K562 (cell line): Measurements from ENCODE around the gene DISC1.

Source experiments
- BRD4 ChIP-seq: fragments of 200-600 bp; sonication (generic); IDR thresholded peaks from 2 replicates; pipeline ENCODE4 v1.6.1; 2017; ENCODE audit warnings: inconsistent platforms
- CREB1 ChIP-seq, 2 experiments: sonication (generic) in 1 of 2; formaldehyde crosslinking in 1 of 2; IDR thresholded peaks; 2 replicates each; pipeline versions ENCODE4 v1.6.1 to v1.8.0; 2012 to 2022; ENCODE audit warnings: inconsistent platforms in 1 of 2, mild to moderate bottlenecking in 1 of 2, missing genetic modification reagents in 1 of 2, moderate library complexity in 1 of 2
- YY1 ChIP-seq, 3 experiments: IDR thresholded peaks; 2 replicates each; pipeline ENCODE4 v1.6.1; 2011; ENCODE audit warnings: low read length in 2 of 3, mild to moderate bottlenecking in 2 of 3, moderate library complexity in 2 of 3, borderline replicate concordance in 1 of 3, control low read depth in 1 of 3, low read depth in 1 of 3; ENCODE audit not compliant: insufficient read depth in 3 of 3, insufficient replicate concordance in 2 of 3, control insufficient read depth in 1 of 3, insufficient read length in 1 of 3; ENCODE audit errors: extremely low read depth in 1 of 3
- ZNF655 ChIP-seq: fragments of 250-450 bp; sonication (Bioruptor Pico); IDR thresholded peaks from 2 replicates; pipeline ENCODE4 v1.5.0; 2021

- TF ChIP-seq BRD4: no peak
- no peak for TF ChIP-seq YY1 (IDR thresholded peaks at IDR 0.05; ENCODE audit: borderline replicate concordance in 1 of 3, control insufficient read depth in 1 of 3, extremely low read depth in 1 of 3, insufficient read depth in 3 of 3, insufficient read length in 1 of 3, insufficient replicate concordance in 2 of 3, low read depth in 1 of 3, low read length in 2 of 3)
- TF ChIP-seq CREB1 (IDR thresholded peaks at IDR 0.05): no peak
- no peak for TF ChIP-seq CREB1 (CRISPR knock-in tag; IDR thresholded peaks at IDR 0.05)
- no peak for TF ChIP-seq ZNF655 (CRISPR knock-in tag)
Observed at GRCh38 chr1:231919886-231920285, 293.3 kb downstream of the DISC1 start.
